Body of pancreas (tissue), 4 donors: Measurements from ENCODE around the gene SAMD8. TPM values are rescaled to one million over a fixed set of nuclear protein-coding genes. Genes with fewer than 3 reads are reported as not detected.

Experiments used
- ATAC-seq: fragments of 150-250 bp; one replicate; pipeline ENCODE4 v1.9.1; 2016
- DNase-seq, 4 donors: peaks; one replicate each; pipeline ENCODE4 v3.0.0-alpha.2; 2019
- H3K27ac ChIP-seq, 4 donors: fragments of 200-600 bp; sonication (generic); 1 replicate in 3 of 4; 2 replicates in 1 of 4; pipeline versions ENCODE4 v1.5.1 to v1.6.1; 2016 to 2019; ENCODE audit warnings: mild to moderate bottlenecking in 1 of 4, mixed read lengths in 1 of 4, moderate library complexity in 1 of 4
- H3K27me3 ChIP-seq, 2 donors: fragments of 200-600 bp; sonication (generic); one replicate each; pipeline ENCODE4 v1.6.0; 2016; ENCODE audit warnings: mild to moderate bottlenecking in 1 of 2
- H3K36me3 ChIP-seq, 2 donors: fragments of 200-600 bp; sonication (generic); replicated peaks in 1 of 2; 2 replicates each; pipeline ENCODE4 v1.5.1; 2016; ENCODE audit warnings: low read depth in 2 of 2; ENCODE audit not compliant: insufficient read depth in 1 of 2
- H3K4me1 ChIP-seq: fragments of 200-600 bp; sonication (generic); one replicate; pipeline ENCODE4 v1.6.0; 2016
- H3K4me3 ChIP-seq, 2 donors: fragments of 200-600 bp; sonication (generic); 1 replicate in 1 of 2; 2 replicates in 1 of 2; pipeline ENCODE4 v1.5.1; 2016 to 2019
- H3K9me3 ChIP-seq, 3 donors: fragments of 200-600 bp; sonication (generic); 1 replicate in 2 of 3; 2 replicates in 1 of 3; pipeline ENCODE4 v1.5.1; 2016
- CTCF ChIP-seq, 7 experiments: fragments of 450-650 bp in 4 of 7; fragments of 200-600 bp in 3 of 7; sonication (generic) in 3 of 7; IDR thresholded peaks; one replicate each; pipeline ENCODE4 v1.5.1; 2016 to 2019; ENCODE audit warnings: antibody characterized with exemption in 7 of 7
- POLR2A ChIP-seq, 3 donors: fragments of 450-650 bp; IDR thresholded peaks; one replicate each; pipeline ENCODE4 v1.6.1; 2016; ENCODE audit warnings: antibody characterized with exemption in 3 of 3, mild to moderate bottlenecking in 2 of 3
- WGBS, 2 donors: methylation state at CpG; one replicate each; pipeline ENCODE4 v1.1.5; 2017; 5-methylcytosine and 5-hydroxymethylcytosine counted together
- intact Hi-C: fragments of 100-400 bp; cut with DNase I; formaldehyde crosslinking; loops from one replicate; pipeline ENCODE4 v1.15.1; 2023
- total RNA-seq, 2 donors: library from RNA; depleted of rRNA; stranded (reverse); fragments of >200 nt; gene quantifications; one replicate each; pipeline ENCODE4 v1.1.0, GENCODE V29; 2016

SAMD8 gene
- total RNA-seq, 2 donors from 2014 or later = 16.1 to 18.5 TPM

GRCh38 chr10:75143353-75143752 is 31.9 kb downstream of the SAMD8 start:
- TF ChIP-seq CTCF (IDR thresholded peaks at IDR 0.05) = no peak
- TF ChIP-seq POLR2A (IDR thresholded peaks at IDR 0.05) = no peak
- peaks cover 24% of the 10 kb centered on the region for H3K4me1 ChIP-seq
- no peaks in the 10 kb centered on the region for H3K27me3 ChIP-seq
- 16 to 40% methylated on average over 1 of the region's 1 CpG for WGBS, 2 donors
- no peak for DNase-seq
- no peak for ATAC-seq
- H3K27ac ChIP-seq = no peak overlapping the region
- no peaks in the 10 kb centered on the region for H3K36me3 ChIP-seq
- no peaks in the 10 kb centered on the region for H3K9me3 ChIP-seq
- intact Hi-C loops = no loop called here
- no peak overlapping the region for H3K4me3 ChIP-seq

- WGBS, 2 donors = 78 to 88% methylated on average over 1 of the region's 1 CpG
Measured at GRCh38 chr10:75145590-75145989, 34.1 kb downstream of the SAMD8 start.

GRCh38 chr10:75146780-75147179 is 35.3 kb downstream of the SAMD8 start:
- ATAC-seq (no peak), DNase-seq (no peak)
- Histone ChIP-seq H3K27ac (no peak overlapping the region), H3K4me1 (peaks cover 14% of the 10 kb centered on the region), H3K36me3 (peaks cover 0 to 3% of the 10 kb centered on the region in 2 donors), H3K27me3 (no peaks in the 10 kb centered on the region), H3K9me3 (no peaks in the 10 kb centered on the region), H3K4me3 (no peak overlapping the region)
- intact Hi-C loops = no loop called here
- TF ChIP-seq CTCF (IDR thresholded peaks at IDR 0.05) = no peak
- no peak for TF ChIP-seq POLR2A (IDR thresholded peaks at IDR 0.05)
- WGBS, 2 donors = 89 to 95% methylated on average over 2 of the region's 2 CpGs

More at GRCh38 chr10:75145590-75145989, 34.1 kb downstream of the SAMD8 start:
- intact Hi-C loops = no loop called here
- Histone ChIP-seq H3K4me1 (peaks cover 15% of the 10 kb centered on the region), H3K4me3 (no peak overlapping the region), H3K36me3 (no peaks in the 10 kb centered on the region), H3K27me3 (no peaks in the 10 kb centered on the region), H3K27ac (no peak overlapping the region), H3K9me3 (no peaks in the 10 kb centered on the region)
- TF ChIP-seq POLR2A (IDR thresholded peaks at IDR 0.05) (no peak), CTCF (IDR thresholded peaks at IDR 0.05) (no peak)
- DNase-seq (no peak), ATAC-seq (no peak)

- DNase-seq (no peak), ATAC-seq (no peak)
- no peak overlapping the region for H3K4me3 ChIP-seq
- H3K4me1 ChIP-seq = no peaks in the 10 kb centered on the region
- peaks cover 0 to 6% of the 10 kb centered on the region in 2 donors for H3K36me3 ChIP-seq
- no peaks in the 10 kb centered on the region for H3K27me3 ChIP-seq
- H3K9me3 ChIP-seq = no peaks in the 10 kb centered on the region
- no peak overlapping the region for H3K27ac ChIP-seq
- TF ChIP-seq CTCF (IDR thresholded peaks at IDR 0.05) = no peak
- no peak for TF ChIP-seq POLR2A (IDR thresholded peaks at IDR 0.05)
- intact Hi-C loops = no loop called here
- 72 to 85% methylated on average over 5 of the region's 5 CpGs for WGBS, 2 donors
Measured at GRCh38 chr10:75150656-75151055, 39.2 kb downstream of the SAMD8 start.

GRCh38 chr10:75159519-75159918 is 48.1 kb downstream of the SAMD8 start:
- intact Hi-C loops = no loop called here
- H3K27ac ChIP-seq = no peak overlapping the region
- no peak overlapping the region for H3K4me3 ChIP-seq
- H3K36me3 ChIP-seq = no peaks in the 10 kb centered on the region
- H3K9me3 ChIP-seq = no peaks in the 10 kb centered on the region
- no peaks in the 10 kb centered on the region for H3K27me3 ChIP-seq
- TF ChIP-seq POLR2A (IDR thresholded peaks at IDR 0.05) = no peak
- no peak for TF ChIP-seq CTCF (IDR thresholded peaks at IDR 0.05)
- H3K4me1 ChIP-seq = no peaks in the 10 kb centered on the region
- WGBS, 2 donors = 88 to 92% methylated on average over 4 of the region's 4 CpGs
- no peak for ATAC-seq
- DNase-seq = no peak
